Stimulated activated CD4-positive, alpha-beta T cell treated with anti-CD3 and anti-CD28 coated beads, Interleukin-2, amount 100 ng/mL, for 48 hours (primary cell): ENCODE measurements around the gene MAGEE1.
A peak's percentile ranks its signal among the peaks of the same experiment; 100 is the strongest.

Source experiments
- DNase-seq, 2 donors: peaks; one replicate each; pipeline ENCODE4 v3.0.0-alpha.2; 2020

Gene MAGEE1, protein sequence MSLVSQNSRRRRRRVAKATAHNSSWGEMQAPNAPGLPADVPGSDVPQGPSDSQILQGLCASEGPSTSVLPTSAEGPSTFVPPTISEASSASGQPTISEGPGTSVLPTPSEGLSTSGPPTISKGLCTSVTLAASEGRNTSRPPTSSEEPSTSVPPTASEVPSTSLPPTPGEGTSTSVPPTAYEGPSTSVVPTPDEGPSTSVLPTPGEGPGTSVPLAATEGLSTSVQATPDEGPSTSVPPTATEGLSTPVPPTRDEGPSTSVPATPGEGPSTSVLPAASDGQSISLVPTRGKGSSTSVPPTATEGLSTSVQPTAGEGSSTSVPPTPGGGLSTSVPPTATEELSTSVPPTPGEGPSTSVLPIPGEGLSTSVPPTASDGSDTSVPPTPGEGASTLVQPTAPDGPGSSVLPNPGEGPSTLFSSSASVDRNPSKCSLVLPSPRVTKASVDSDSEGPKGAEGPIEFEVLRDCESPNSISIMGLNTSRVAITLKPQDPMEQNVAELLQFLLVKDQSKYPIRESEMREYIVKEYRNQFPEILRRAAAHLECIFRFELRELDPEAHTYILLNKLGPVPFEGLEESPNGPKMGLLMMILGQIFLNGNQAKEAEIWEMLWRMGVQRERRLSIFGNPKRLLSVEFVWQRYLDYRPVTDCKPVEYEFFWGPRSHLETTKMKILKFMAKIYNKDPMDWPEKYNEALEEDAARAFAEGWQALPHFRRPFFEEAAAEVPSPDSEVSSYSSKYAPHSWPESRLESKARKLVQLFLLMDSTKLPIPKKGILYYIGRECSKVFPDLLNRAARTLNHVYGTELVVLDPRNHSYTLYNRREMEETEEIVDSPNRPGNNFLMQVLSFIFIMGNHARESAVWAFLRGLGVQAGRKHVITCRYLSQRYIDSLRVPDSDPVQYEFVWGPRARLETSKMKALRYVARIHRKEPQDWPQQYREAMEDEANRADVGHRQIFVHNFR

DNA sequence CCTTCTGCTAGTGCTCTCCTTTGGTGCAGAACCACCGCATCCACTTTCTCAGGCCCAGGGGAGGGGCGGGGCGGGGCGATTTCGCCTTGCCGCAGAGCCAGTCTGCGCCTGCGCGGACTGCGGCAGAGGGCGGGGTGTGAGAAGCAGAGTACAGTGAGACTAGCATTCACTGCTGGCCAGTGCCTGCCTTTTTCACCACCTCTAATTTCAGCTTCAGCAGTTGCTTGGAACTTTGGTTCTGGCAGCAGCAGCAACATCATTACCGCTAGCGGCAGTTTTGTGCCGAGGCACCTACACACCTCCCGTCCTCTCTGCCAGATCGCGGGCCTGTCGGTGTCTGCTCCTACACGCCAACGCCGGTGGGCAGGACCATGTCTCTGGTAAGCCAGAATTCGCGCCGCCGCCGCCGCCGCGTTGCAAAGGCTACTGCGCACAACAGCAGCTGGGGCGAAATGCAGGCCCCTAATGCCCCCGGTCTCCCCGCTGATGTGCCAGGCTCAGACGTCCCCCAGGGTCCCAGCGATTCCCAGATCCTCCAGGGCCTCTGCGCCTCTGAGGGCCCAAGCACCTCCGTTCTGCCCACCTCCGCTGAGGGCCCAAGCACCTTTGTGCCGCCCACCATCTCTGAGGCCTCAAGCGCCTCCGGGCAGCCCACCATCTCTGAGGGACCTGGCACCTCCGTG, at the start of gene MAGEE1:
Gene MAGEE1 (plus strand): TSS at position 151 of the 683 bp plus-strand sequence. CDS start 221 bp downstream, at position 372.
- peak; percentile 71 for DNase-seq

DNA sequence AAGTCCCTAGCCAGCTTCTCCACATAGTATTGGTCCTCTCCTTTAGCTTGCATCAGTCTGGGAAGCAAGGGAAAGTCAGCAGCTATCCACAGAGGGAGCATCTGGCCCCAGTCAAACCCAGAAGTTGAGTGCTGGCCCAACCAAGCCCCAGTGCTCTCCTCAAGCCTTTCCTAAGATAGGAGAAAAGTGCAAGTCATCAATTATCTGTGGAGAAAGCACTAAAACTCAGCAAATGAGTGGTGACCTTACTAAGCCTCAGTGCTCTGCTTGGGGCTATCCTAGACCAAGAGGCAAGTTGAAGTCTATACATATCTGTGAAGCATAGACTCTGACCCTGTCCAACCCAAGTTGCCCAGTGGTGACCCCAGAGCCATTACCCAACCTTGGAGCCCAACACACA, 28.5 kb upstream of the MAGEE1 start:
- DNase-seq = no peak

DNA sequence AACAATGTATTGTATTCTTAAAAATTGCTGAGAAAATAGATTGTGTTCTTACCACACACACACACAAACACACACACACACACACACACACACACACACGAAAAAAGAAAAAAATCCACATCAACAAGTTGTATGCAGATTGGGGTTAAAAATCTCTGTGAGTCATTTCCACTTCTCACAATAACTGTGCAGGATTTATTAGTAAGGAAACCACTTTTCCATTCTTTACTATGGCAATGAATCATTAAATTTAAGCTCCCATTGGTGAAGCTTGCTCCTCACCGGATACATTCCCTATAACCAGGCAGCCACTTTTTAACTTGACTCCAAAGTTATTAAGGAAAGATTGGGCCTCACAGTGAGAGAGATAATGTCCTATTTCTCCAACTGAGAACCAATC, 19.7 kb upstream of the MAGEE1 start:
- no peak for DNase-seq

GRCh38 chrX:76420237-76420636, 7.3 kb upstream of the MAGEE1 start:
- no peak for DNase-seq

- DNase-seq = peak in 1 of 2 donors; percentile 9
These were observed 977 bp downstream of the MAGEE1 start for GRCh38 chrX:76428243-76429130.

- DNase-seq = no peak
These were observed 5.7 kb downstream of the MAGEE1 start for GRCh38 chrX:76433219-76433618.

GRCh38 chrX:76434103-76434741, 6.7 kb downstream of the MAGEE1 start:
- no peak for DNase-seq

GRCh38 chrX:76439188-76439587, 11.7 kb downstream of the MAGEE1 start:
- DNase-seq = no peak

DNA sequence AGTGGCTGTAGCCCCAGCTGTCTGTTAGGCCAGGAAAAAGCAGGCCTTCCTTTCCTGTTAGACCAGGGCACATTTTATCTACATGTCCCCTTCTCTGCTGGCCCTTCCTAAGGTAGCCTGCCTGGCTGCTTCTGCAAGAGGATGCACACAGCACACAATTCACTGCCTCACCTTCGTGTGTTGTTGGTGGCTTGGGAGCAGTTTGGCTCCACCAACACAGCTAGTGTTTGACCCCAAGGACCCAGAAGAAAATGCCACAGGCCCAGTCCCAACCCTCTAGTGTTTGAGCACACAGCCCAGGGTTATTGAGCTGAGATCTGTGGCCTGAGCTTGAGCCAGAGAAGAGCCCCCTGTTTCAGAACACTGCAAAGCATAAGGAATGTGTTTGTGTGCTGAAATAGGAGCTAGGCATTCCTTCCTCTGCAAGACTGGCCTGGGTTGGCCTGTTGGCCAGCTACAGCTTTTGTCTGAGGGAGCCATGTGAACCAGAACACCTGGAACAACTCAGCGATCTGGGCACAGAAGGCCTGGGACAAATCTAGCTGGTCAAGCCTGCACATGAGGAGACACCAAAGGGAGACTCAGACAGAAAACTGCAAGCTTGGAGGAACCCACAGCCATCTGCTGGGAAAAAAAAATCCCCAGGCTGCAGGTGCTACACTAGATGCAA, 26.4 kb downstream of the MAGEE1 start:
- DNase-seq = no peak

DNA sequence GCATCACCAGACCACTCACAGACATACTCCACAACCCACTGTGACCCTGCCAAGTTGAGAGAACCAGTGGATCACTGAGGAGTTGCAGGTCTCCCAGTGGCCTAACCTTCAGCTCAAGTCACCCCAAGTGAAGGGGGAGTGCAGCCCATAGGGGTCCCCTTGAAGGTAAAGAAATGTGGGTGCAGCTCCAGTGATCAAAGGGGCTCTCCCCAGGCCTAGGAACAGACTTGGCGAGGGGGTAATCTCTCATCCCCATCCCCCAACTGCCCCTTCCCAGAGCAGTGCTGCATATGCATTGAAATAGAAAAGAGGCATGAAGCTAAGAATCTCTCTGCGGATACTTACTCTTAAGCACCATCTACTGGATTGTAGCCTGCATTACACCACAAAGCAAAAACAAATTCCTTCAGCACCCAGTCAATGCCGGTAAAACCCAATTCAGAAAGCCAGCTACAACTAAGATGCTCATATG, 27.0 kb downstream of the MAGEE1 start:
- DNase-seq = no peak

- DNase-seq = no peak
These were observed 49.8 kb downstream of the MAGEE1 start for GRCh38 chrX:76477353-76477752.
